ENCODE results near the gene POLR1G.

DNA sequence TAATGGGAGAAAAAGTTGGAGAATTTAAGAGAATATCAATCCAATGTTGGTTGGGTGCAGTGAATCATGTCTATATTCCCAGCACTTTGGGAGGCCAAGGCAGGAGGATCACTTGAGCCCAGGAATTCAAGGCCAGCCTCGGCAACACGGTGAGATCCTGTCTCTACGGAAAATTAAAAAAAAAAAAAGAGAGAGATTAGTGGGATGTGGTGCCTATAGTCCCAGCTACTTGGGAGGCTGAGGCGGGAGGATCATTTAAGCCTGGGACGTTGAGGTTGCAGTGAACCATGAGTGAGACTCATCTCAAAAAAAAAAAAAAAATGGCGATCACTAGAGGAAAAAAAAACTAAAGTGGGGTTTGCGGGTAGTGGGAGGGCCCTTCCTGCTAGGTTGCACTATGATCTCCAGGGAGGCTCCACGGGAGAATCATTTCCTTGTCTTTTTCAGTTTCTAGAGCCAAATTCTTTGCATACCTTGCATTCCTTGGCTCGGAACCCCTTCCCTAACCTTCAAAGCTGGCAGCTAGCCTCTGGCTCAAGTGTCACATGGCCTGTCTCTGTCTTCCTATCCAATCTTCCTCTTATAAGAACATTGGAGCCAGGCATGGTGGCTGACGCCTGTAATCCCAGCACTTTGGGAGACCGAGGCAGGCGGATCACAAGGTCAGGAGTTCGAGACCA lies 30.3 kb upstream of the POLR1G start:
- TF ChIP-seq, protein P1, sequence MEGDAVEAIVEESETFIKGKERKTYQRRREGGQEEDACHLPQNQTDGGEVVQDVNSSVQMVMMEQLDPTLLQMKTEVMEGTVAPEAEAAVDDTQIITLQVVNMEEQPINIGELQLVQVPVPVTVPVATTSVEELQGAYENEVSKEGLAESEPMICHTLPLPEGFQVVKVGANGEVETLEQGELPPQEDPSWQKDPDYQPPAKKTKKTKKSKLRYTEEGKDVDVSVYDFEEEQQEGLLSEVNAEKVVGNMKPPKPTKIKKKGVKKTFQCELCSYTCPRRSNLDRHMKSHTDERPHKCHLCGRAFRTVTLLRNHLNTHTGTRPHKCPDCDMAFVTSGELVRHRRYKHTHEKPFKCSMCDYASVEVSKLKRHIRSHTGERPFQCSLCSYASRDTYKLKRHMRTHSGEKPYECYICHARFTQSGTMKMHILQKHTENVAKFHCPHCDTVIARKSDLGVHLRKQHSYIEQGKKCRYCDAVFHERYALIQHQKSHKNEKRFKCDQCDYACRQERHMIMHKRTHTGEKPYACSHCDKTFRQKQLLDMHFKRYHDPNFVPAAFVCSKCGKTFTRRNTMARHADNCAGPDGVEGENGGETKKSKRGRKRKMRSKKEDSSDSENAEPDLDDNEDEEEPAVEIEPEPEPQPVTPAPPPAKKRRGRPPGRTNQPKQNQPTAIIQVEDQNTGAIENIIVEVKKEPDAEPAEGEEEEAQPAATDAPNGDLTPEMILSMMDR (conservative IDR thresholded peaks at IDR 0.05), result no peak
- TF ChIP-seq ZFX (IDR thresholded peaks at IDR 0.05), result no peak

Measured in C4-2B (cell line).